ENCODE measurements around the gene ATP8A2. TPM values are rescaled to one million over a fixed set of nuclear protein-coding genes. Genes with fewer than 3 reads are reported as not detected.
A peak's percentile ranks its signal among the peaks of the same experiment; 100 is the strongest.
"Not testable (repeated sequence)": the region's sequence is repeated elsewhere in the genome, so short reads cannot be mapped to it uniquely, and the experiment has no call there.

ATP8A2 gene
- total RNA-seq, 2 donors from 2014 or later: 0.18 to 0.24 TPM

GRCh38 chr13:25507841-25508240 is 136.1 kb downstream of the ATP8A2 start:
- intact Hi-C loops (cut with DNase I): no loop called here
- DNase-seq: no peak
- no peak for ATAC-seq

DNA sequence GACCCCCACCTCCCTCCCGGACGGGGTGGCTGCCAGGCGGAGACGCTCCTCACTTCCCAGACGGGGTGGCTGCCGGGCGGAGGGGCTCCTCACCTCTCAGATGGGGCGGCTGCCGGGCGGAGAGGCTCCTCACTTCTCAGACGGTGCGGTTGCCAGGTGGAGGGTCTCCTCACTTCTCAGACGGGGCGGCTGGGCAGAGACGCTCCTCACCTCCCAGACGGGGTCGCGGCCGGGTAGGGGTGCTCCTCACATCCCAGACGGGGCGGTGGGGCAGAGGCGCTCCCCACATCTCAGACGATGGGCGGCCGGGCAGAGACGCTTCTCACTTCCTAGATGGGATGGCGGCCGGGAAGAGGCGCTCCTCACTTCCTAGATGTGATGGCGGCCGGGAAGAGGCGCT is 141.3 kb downstream of the ATP8A2 start:
- DNase-seq; intact Hi-C loops (cut with DNase I); ATAC-seq: not testable (repeated sequence)

DNA sequence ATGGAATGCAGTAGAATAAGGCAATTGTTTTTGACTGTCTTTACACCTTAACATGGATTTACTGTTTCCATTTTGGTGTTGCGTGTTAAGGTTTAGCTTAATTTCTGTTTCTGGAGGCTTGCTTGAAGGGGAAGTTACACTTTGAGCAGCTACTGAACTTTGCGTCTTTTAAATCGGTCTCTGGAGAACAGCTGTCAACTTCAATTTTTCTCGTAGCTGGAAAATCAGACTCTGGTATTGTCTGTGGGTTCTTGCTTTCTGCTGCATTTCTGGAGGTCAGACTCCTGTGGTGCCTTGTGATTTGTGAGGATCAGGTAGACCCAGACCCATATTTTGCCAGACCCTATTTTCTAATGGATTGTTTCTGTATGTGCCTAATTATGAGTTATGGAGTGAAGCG is 146.7 kb downstream of the ATP8A2 start:
- DNase-seq (no peak), ATAC-seq (no peak)
- intact Hi-C loops (cut with DNase I): no loop called here

DNA sequence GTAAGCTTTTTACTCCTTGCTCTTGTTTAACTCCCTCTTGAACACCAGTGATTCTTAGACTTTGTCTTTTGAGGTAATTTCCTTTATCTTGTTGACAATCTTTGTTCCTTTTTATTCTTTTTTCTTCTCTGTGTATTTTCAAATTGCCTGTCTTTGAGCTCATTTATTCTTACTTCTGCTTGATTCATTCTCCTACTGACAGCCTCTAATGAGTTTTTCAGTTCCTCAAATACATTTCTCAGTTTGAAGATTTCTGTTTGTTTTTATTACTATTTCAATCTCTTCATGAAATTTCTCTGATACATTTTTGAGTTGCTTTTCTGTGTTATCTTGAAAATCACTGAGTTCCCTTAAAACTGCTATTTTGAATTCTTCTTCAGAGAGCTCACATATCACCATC is 154.1 kb downstream of the ATP8A2 start:
- ATAC-seq (no peak), DNase-seq (no peak)
- intact Hi-C loops (cut with DNase I): no loop called here

DNA sequence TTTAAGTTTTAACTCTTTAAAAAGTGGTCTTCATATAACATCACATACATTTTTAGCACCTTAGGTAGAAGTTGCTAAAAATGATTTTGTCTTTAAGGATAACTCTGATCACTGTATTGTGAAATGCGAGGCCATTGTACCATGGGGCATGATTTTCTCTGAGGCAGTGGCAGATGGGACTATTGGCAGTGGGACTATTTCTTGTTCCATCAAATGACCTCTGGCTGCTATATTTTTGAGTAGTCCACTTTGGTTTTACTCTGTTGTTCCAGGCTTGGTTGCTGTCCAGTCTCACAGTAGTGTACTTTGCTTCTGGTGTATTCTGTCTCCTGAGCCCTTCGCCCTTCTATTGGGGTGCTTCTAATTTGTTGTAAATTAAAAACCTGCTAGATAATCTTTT is 156.5 kb downstream of the ATP8A2 start:
- intact Hi-C loops (cut with DNase I): no loop called here
- no peak for ATAC-seq

GRCh38 chr13:25529425-25529824 is 157.7 kb downstream of the ATP8A2 start:
- intact Hi-C loops (cut with DNase I): no loop called here
- no peak for ATAC-seq

More for the DNA sequence above, 156.5 kb downstream of the ATP8A2 start:
- no peak for DNase-seq

GRCh38 chr13:25538276-25538675 is 166.5 kb downstream of the ATP8A2 start:
- ATAC-seq (no peak), DNase-seq (no peak)
- intact Hi-C loops (cut with DNase I): no loop called here

More at GRCh38 chr13:25529425-25529824, 157.7 kb downstream of the ATP8A2 start:
- no peak for DNase-seq

GRCh38 chr13:25541434-25542123 is 169.8 kb downstream of the ATP8A2 start:
- DNase-seq (no peak), ATAC-seq (no peak)
- intact Hi-C loops (cut with DNase I): no loop called here

- intact Hi-C loops (cut with DNase I); DNase-seq; ATAC-seq: not testable (repeated sequence)
Measured at GRCh38 chr13:25548991-25549390, 177.2 kb downstream of the ATP8A2 start.

GRCh38 chr13:25561812-25562211 is 190.0 kb downstream of the ATP8A2 start:
- intact Hi-C loops (cut with DNase I): no loop called here
- no peak for DNase-seq
- ATAC-seq: no peak

DNA sequence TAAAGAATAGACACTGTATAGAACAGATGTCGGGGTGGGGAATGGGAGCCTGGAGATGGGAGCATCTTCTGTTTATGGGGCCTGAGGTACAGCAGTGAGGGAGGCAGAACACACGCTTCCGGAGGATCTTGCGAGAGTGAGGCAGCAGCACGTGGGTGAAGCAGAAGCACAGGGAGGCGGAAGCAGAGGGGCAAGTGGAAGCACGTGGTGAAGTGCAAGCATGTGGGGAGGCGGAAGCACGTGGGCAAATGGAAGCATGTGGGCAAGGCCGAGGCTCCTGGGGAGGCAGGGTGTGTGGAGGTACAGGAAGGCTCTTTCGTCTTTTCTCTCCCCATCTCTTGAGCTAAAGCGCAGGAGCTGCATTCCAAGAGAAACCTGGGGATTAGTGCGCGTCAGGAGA is 198.4 kb downstream of the ATP8A2 start:
- intact Hi-C loops (cut with DNase I): no loop called here
- ATAC-seq: no peak
- no peak for DNase-seq

DNA sequence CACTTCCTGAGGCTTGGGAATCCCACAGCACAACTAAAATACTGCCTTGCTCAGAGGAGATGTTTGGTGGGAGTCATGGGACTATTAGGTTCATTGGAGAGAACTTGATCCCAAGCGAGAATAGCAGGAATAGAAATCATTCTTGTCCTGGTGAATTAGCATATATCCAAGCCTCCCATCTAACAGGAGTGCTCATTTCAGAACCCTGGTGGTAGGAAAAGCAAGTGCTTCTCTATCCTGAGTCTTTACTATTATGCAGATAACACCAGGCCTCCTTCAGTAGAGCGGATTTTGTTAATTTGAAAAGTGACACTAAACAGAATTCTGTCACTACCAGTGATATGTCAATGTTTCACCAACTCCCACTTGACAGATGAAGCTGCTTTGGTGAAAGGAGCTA is 199.5 kb downstream of the ATP8A2 start:
- intact Hi-C loops (cut with DNase I): no loop called here
- DNase-seq: no peak
- no peak for ATAC-seq

- intact Hi-C loops (cut with DNase I); DNase-seq; ATAC-seq: not testable (repeated sequence)
Measured at GRCh38 chr13:25572171-25572570, 200.4 kb downstream of the ATP8A2 start.

GRCh38 chr13:25574437-25575411 is 202.9 kb downstream of the ATP8A2 start:
- DNase-seq (peak; percentile 77), ATAC-seq (peak; percentile 87 to 93)
- intact Hi-C loops (cut with DNase I): loop anchor here (2.0 to 5.0 kb wide), 2 partner anchors 488 kb away; no protein-coding TSS in a partner anchor

GRCh38 chr13:25575562-25575961 is 203.8 kb downstream of the ATP8A2 start:
- DNase-seq (no peak), ATAC-seq (no peak)
- intact Hi-C loops (cut with DNase I): loop anchor here (2.0 to 5.0 kb wide), 2 partner anchors 487 kb away; no protein-coding TSS in a partner anchor

GRCh38 chr13:25578526-25578925 is 206.8 kb downstream of the ATP8A2 start:
- ATAC-seq: no peak
- no peak for DNase-seq
- intact Hi-C loops (cut with DNase I): loop anchor here in 1 of 2 donors (5.0 kb wide), 1 partner anchor 484 kb away; no protein-coding TSS in a partner anchor

DNA sequence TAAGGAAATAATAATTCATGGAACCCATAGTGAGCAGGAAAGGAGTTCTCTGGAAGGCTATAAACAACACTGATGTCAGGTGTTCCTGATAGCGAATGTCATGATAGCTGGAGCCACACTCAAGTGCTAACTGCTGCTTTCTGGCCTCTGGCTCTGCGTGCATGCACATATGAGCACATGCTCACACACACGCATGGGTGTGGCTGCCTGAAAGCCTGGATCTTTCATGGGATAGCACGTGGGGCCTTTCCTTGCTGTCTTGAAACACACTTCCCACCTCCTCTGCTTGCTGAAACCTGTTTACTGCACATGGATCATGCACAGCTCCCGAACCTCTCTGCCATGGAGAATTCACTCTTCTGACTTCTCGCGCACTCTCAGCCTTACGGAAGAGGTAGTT is 207.4 kb downstream of the ATP8A2 start:
- intact Hi-C loops (cut with DNase I): loop anchor here in 1 of 2 donors (5.0 kb wide), 1 partner anchor 483 kb away; no protein-coding TSS in a partner anchor
- no peak for ATAC-seq
- no peak for DNase-seq

GRCh38 chr13:25581351-25581750 is 209.6 kb downstream of the ATP8A2 start:
- ATAC-seq (no peak), DNase-seq (no peak)
- intact Hi-C loops (cut with DNase I): no loop called here

- ATAC-seq: no peak
- no peak for DNase-seq
- intact Hi-C loops (cut with DNase I): no loop called here
Measured at GRCh38 chr13:25584087-25584486, 212.3 kb downstream of the ATP8A2 start.

DNA sequence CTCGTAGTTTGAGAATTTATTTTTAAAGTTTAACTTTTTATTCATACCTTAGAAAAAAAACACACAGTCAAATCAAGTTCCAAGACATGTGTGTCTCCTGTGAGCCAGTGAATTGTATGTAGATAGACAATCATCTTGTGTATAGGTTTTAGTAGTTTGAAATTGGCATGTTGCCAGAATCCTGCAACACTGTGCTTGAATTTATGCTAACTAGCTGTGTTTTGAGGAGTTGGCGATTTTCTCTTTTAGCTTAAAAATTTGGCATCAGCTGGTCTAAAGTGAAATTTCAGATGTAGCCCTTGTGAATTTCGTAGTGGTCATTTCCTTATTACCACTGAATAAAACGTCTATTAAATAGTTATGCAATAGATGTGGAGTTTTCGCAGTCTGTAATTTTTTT is 213.2 kb downstream of the ATP8A2 start:
- DNase-seq: no peak
- intact Hi-C loops (cut with DNase I): no loop called here
- ATAC-seq: no peak
